HG03442 (cell line): ENCODE data around the gene SRPRB.

ENCODE experiments used
- ATAC-seq: cut with Tn5 transposase; IDR thresholded peaks from one replicate; pipeline ENCODE4 v1.9.1; 2021; ENCODE audit warnings: mild to moderate bottlenecking, moderate library complexity; ENCODE audit not compliant: unreplicated experiment

The SRPRB gene

DNA sequence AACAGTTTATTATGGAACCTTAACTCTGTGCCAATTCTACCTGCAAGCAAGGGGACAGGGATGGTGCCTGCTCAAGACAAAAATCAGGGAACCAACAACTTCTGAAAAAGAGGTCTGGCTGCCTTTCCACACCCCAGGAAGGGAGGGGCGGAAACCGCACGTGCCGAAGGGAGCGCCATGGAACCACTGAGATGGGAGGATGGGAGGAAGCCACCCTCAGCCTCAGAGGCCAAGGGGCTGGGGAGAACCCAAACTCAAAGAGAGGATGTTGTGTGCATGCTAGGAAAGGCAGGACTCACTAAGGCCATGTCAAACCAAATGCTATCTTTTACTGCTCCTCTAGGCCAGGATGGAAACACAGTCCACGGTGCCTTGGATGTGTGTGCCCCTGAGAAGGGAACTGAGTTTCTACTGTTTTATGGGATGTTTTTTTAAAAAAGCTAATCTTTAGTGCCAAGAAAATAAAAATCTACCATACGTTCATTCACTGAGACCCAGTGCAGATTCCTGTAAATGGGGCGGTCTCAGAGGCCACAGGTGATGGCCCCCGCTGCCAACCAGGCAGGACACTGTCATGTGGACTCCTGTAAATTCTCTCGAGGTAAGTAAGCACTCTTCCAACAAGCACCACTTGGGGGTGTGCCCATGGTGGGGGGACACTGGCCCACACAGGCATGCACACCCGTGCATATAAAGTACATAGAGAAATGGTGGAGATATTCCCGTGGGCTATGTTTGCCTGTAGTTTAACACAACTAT lies 20.5 kb downstream of the SRPRB start:
- no peak for ATAC-seq

DNA sequence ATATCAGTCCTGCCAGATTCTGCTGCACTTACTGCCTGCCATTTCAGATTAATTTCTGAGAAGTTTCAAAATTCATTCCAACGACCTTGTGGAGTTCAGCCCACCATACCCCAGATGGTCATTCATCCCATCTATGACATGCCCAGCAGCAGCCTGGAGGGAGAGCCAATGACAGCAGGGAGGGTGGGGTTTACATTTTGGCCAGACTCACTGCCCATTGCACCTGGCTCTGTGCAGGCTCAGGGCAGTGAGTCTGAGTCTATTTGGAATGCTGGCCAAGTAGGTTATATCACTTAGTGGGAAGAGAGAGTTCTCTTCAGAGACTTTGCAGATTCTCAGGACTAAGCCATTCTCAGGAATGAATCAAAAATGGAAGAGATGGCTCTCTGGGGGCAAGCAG lies 21.5 kb downstream of the SRPRB start:
- no peak for ATAC-seq

GRCh38 chr3:133827684-133828083 lies 22.1 kb downstream of the SRPRB start:
- ATAC-seq: no peak

DNA sequence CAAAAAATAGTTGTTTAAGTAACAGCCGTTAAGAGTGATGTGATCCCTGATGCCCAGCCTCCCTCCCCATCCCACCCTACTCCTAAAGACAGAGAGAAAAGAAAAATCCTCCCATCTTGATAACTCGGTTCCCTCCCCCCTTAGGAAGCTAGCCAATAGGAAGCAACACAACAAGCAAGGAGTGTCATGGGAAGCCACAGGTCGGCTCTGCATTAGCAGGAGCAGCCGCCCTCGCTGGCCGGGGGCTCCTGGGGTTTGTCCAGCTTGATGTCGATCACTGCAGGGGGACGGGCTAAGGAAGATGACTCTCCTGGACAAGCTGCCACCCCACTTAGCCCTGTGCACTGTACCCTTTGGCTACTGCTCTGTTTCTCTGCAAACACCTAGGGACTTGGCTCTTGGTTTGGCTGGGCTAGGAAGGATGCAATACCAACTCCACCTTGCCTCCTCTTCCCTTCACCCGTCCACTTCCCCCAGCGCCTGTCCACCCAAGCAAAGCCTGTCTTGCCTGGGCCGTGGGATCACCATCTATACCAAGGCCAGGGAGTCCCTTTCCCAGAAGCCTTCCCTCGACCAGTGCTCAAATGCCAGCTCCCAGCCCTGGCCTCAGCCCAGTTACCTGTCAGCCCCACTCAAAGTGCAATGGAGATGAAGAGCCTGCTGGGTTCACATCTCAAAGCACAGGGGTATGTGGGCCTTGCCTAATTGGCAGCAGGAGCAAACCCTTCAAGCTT lies 23.1 kb downstream of the SRPRB start:
- ATAC-seq: no peak

- no peak for ATAC-seq
These were observed 23.7 kb downstream of the SRPRB start for GRCh38 chr3:133829310-133829707.

GRCh38 chr3:133830071-133830470 lies 24.5 kb downstream of the SRPRB start:
- no peak for ATAC-seq

DNA sequence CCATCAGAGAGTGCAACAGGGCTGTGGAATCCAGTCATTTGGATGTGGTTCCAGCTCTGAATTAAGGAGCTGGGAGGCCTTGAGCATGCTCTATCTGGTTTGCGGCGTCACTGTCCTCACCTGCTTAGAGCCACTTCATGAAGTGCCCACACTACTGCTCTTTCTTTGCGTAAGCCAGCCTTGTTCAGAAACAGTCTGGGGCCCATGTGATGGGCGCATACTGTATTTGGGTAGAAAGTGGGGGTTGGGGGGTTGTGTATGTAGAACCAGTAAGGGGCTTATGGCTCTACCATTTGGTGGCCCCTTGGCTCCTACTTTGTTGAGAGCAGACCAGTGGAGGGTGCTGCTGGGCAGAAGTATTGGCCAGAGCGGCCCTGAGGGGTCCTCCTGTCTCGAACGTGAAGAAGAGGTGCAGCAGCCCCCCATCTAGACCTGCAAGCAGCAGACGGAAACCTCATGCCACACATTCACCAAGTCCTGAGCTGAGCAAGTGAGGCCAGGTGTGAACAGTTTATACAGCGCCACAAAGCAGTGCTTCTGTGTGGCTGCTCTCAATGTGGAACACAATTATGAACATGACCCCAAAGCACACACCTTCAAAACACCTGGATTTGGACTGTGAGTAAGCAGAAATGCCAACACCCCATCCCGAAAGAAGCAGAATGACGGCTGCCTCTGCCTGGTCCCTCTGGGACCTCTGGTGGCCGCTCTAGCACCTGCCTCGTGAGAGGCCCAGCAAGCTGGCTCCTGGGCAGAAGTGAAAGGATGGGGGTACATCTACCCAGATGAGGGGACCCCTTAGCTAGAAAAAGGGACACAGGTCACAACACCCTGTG lies 26.6 kb downstream of the SRPRB start:
- no peak for ATAC-seq

DNA sequence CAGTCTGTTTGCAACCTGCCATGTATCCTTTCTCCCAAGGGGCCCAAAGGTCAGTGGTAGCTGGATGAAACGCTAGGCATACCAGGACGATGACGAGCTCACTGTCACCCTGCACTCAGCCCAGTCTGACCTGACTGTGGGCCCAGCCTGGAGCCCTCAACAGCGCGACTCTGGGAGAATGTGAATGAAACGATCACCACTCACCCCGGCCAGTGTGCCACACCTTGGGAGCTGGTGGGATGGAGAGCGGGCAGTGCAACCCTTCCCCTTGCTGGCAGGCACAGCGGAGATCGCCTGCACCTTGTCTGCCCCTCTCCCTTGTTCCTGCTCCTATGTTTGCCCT lies 27.2 kb downstream of the SRPRB start:
- ATAC-seq: no peak

GRCh38 chr3:133833267-133833666 lies 27.7 kb downstream of the SRPRB start:
- no peak for ATAC-seq

GRCh38 chr3:133833880-133834620 lies 28.4 kb downstream of the SRPRB start:
- ATAC-seq: no peak

GRCh38 chr3:133834621-133835417 lies 29.2 kb downstream of the SRPRB start:
- ATAC-seq: no peak

DNA sequence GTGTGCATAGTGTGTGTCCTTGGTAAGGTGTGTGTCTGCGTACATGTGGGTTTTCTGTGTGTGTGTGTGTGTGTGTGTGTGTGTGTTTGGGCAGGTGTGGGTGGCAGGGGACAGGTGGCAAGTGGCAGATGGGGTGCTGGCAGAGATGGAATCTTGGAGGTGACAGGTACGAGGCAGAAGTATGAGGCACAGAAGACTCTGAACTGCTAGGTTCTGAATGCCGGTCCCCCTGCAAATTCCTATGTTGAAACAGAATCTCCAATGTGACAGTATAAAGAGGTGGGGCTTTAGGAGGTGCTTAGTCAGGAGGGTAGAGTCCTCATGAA lies 29.8 kb downstream of the SRPRB start:
- no peak for ATAC-seq

DNA sequence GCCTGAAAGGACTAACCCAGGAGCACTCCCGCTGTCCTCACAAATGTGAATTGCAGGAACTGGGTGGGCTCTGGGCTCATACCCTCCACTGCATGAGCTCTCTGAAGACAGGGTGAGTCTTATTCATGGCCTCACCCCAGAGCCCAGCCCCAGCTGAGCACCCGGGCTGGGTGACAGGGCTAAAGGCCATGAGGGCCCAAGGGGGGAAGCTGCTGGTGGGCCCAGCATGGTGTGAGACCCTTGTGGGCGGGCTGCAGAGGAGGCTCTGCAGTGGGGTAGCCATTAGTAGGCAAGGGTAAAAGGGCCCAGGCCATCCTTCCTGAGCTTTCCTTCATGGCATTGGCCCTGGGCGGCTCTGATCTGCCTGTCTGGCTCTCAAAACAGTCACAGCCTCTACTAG lies 30.3 kb downstream of the SRPRB start:
- ATAC-seq: no peak

GRCh38 chr3:133836497-133837158 lies 31.0 kb downstream of the SRPRB start:
- ATAC-seq: no peak

GRCh38 chr3:133837487-133838295 lies 32.1 kb downstream of the SRPRB start:
- no peak for ATAC-seq

GRCh38 chr3:133838296-133838789 lies 32.7 kb downstream of the SRPRB start:
- no peak for ATAC-seq

DNA sequence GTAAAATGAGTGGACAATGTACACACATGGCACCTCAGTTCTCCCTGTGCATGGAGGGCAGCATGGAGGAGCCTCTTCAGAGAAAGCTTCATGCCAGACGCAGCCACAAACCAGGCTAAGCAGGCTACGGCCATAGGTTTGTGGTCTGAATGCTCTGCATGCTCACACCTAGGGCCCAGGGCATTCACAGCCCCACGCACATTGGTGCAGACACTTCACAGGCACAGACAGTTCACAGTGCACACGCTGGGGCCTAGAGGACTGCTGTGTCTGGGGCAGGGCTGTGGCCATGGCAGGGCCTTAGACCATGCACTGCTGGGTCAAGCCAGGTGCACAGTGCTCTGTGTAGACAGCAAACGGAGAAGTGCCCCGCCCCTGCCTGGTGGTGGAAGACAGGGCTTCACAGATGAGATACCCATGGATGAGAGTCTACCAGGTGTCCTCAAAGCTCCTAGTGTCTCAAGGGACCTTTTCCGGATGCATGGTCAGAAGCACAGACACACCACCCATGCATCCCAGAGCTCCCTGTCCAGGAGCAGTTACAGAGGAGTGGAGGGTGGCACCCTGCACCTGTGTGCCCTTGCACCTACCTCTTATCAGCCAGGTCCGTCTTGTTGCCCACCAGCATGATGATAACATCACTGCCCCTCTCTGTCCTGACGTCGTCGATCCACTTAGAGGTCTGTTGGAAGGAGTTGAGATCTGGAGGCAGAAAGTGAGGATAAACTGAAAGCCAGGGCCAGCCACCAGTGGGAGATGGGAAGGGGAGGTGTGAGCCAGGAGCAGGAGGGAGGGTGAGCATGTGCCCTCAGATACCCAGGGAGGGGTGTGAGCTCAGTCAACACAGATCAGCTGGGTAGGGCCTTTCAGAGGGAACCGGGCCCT lies 33.5 kb downstream of the SRPRB start:
- no peak for ATAC-seq
